ENCODE measurements around the gene PIM2.

Gene PIM2

GRCh38 chrX:48918643-48919340 is at the start of gene PIM2:
TSS of gene PIM2 (minus strand) at chrX:48919024. CDS start at chrX:48918834, 190 bp downstream.
- peak within 1 kb of the TSS; percentile 28 to 64 (median 56) for H3K4me3 ChIP-seq
- H3K27ac ChIP-seq, result peak within 1 kb of the TSS; percentile 46 to 93 (median 80)

- Histone ChIP-seq H3K27ac (no peak overlapping the region), H3K4me3 (no peak overlapping the region)
Measured at GRCh38 chrX:48968377-48968776, 49.6 kb upstream of the PIM2 start.

- Histone ChIP-seq H3K27ac (no peak overlapping the region), H3K4me3 (no peak overlapping the region)
Measured at GRCh38 chrX:48966796-48967579, 48.2 kb upstream of the PIM2 start.

GRCh38 chrX:48965959-48966358 is 47.1 kb upstream of the PIM2 start:
- no peak overlapping the region for H3K27ac ChIP-seq

GRCh38 chrX:48961585-48962091 is 42.8 kb upstream of the PIM2 start:
- Histone ChIP-seq H3K4me3 (no peak overlapping the region), H3K27ac (no peak overlapping the region)

More at GRCh38 chrX:48965959-48966358, 47.1 kb upstream of the PIM2 start:
- H3K4me3 ChIP-seq, result no peak overlapping the region

GRCh38 chrX:48960291-48960690 is 41.5 kb upstream of the PIM2 start:
- Histone ChIP-seq H3K4me3 (no peak overlapping the region), H3K27ac (no peak overlapping the region)

GRCh38 chrX:48958635-48959094 is 39.8 kb upstream of the PIM2 start:
- Histone ChIP-seq H3K4me3 (peak overlapping the region; percentile 36 to 70 (median 55)), H3K27ac (peak overlapping the region; percentile 31 to 94 (median 87))

- peak overlapping the region; percentile 54 to 75 (median 63) for H3K4me3 ChIP-seq
Measured at GRCh38 chrX:48957827-48958634, 39.2 kb upstream of the PIM2 start.

GRCh38 chrX:48957477-48957826 is 38.6 kb upstream of the PIM2 start, which contains the start of gene OTUD5:
TSS of gene OTUD5 (minus strand) at chrX:48957607. CDS start at chrX:48957570, 37 bp downstream.
- peak within 1 kb of the TSS; percentile 54 to 75 (median 63) for H3K4me3 ChIP-seq
- H3K27ac ChIP-seq, result peak within 1 kb of the TSS; percentile 72 to 94 (median 89)

More at GRCh38 chrX:48957827-48958634, 39.2 kb upstream of the PIM2 start:
- peak overlapping the region; percentile 72 to 94 (median 89) for H3K27ac ChIP-seq

- peak overlapping the region in 20 of 21 experiments; percentile 39 to 94 (median 89) for H3K27ac ChIP-seq
- H3K4me3 ChIP-seq, result peak overlapping the region; percentile 54 to 75 (median 63)
Measured at GRCh38 chrX:48956728-48957414, 38.0 kb upstream of the PIM2 start.

- Histone ChIP-seq H3K27ac (no peak overlapping the region), H3K4me3 (no peak overlapping the region)
Measured at GRCh38 chrX:48948589-48948988, 29.8 kb upstream of the PIM2 start.

- H3K27ac ChIP-seq, result no peak overlapping the region
- H3K4me3 ChIP-seq, result no peak overlapping the region
Measured at GRCh38 chrX:48945517-48946348, 26.9 kb upstream of the PIM2 start.

- H3K27ac ChIP-seq, result peak overlapping the region in 1 of 21 experiments; percentile 30
Measured at GRCh38 chrX:48942895-48943294, 24.1 kb upstream of the PIM2 start.

GRCh38 chrX:48940404-48940955 is 21.7 kb upstream of the PIM2 start:
- Histone ChIP-seq H3K4me3 (no peak overlapping the region), H3K27ac (peak overlapping the region in 9 of 21 experiments; percentile 43 to 85 (median 74))

More at GRCh38 chrX:48942895-48943294, 24.1 kb upstream of the PIM2 start:
- no peak overlapping the region for H3K4me3 ChIP-seq

- Histone ChIP-seq H3K27ac (peak overlapping the region in 13 of 21 experiments; percentile 21 to 85 (median 63)), H3K4me3 (no peak overlapping the region)
Measured at GRCh38 chrX:48939524-48940228, 20.9 kb upstream of the PIM2 start.

- H3K27ac ChIP-seq, result peak overlapping the region in 13 of 21 experiments; percentile 21 to 85 (median 67)
- no peak overlapping the region for H3K4me3 ChIP-seq
Measured at GRCh38 chrX:48938721-48939425, 20.0 kb upstream of the PIM2 start.
